Subcutaneous abdominal adipose tissue (tissue), 5 donors: ENCODE data around the gene AGAP9.
"Not testable (repeated sequence)": the region's sequence is repeated elsewhere in the genome, so short reads cannot be mapped to it uniquely, and the experiment has no call there.

ENCODE experiments used
- H3K27ac ChIP-seq: one replicate; pipeline ENCODE4 v1.7.0; 2013; ENCODE audit warnings: low read depth, mild to moderate bottlenecking, inconsistent platforms, low read length, moderate library complexity
- H3K27me3 ChIP-seq, 5 donors: one replicate each; pipeline ENCODE4 v1.7.0; 2013; ENCODE audit warnings: low read length in 5 of 5, inconsistent platforms in 1 of 5; ENCODE audit not compliant: control insufficient read depth in 5 of 5, insufficient read depth in 4 of 5
- H3K36me3 ChIP-seq, 5 donors: one replicate each; pipeline ENCODE4 v1.7.0; 2013; ENCODE audit warnings: low read length in 5 of 5; ENCODE audit not compliant: control insufficient read depth in 5 of 5, insufficient read depth in 5 of 5
- H3K4me1 ChIP-seq, 5 donors: one replicate each; pipeline ENCODE4 v1.7.0; 2013; ENCODE audit warnings: low read length in 5 of 5, mild to moderate bottlenecking in 3 of 5, moderate library complexity in 1 of 5; ENCODE audit not compliant: control insufficient read depth in 5 of 5, insufficient read depth in 5 of 5
- H3K4me3 ChIP-seq, 5 donors: one replicate each; pipeline ENCODE4 v1.7.0; 2013; ENCODE audit warnings: low read length in 5 of 5, low read depth in 1 of 5
- H3K9ac ChIP-seq, 5 donors: one replicate each; pipeline ENCODE4 v1.7.0; 2013; ENCODE audit warnings: low read length in 5 of 5, mild to moderate bottlenecking in 4 of 5, moderate library complexity in 3 of 5
- H3K9me3 ChIP-seq, 5 donors: one replicate each; pipeline ENCODE4 v1.7.0; 2013; ENCODE audit warnings: low read length in 5 of 5; ENCODE audit not compliant: control insufficient read depth in 5 of 5
- donor health status: healthy.
- donor health status: healthy.
- donor health status: healthy.
- donor health status: healthy.
- donor health status: healthy.

AGAP9 gene

GRCh38 chr10:47457826-47458225 is 65.6 kb downstream of the AGAP9 start:
- H3K27ac ChIP-seq, result no peak overlapping the region
- no peaks in the 10 kb centered on the region for H3K36me3 ChIP-seq
- peaks cover 0 to 2% (median 0%) of the 10 kb centered on the region in 5 donors for H3K27me3 ChIP-seq
- H3K4me3 ChIP-seq, result no peak overlapping the region
- H3K9ac ChIP-seq, result no peak overlapping the region
- no peaks in the 10 kb centered on the region for H3K9me3 ChIP-seq
- H3K4me1 ChIP-seq, result peaks cover 0 to 5% (median 0%) of the 10 kb centered on the region in 5 donors

- no peaks in the 10 kb centered on the region for H3K9me3 ChIP-seq
- H3K4me3 ChIP-seq, result no peak overlapping the region
- H3K27ac ChIP-seq, result no peak overlapping the region
- no peaks in the 10 kb centered on the region for H3K36me3 ChIP-seq
- H3K9ac ChIP-seq, result no peak overlapping the region
- peaks cover 0 to 2% (median 0%) of the 10 kb centered on the region in 5 donors for H3K27me3 ChIP-seq
- H3K4me1 ChIP-seq, result peaks cover 0 to 5% (median 0%) of the 10 kb centered on the region in 5 donors
These were observed 66.0 kb downstream of the AGAP9 start for GRCh38 chr10:47457528-47457820.

GRCh38 chr10:47456794-47457527 is 66.5 kb downstream of the AGAP9 start:
- no peaks in the 10 kb centered on the region for H3K36me3 ChIP-seq
- H3K27ac ChIP-seq, result no peak overlapping the region
- H3K9ac ChIP-seq, result no peak overlapping the region

GRCh38 chr10:47456079-47456785 is 67.2 kb downstream of the AGAP9 start:
- Histone ChIP-seq H3K36me3 (no peaks in the 10 kb centered on the region), H3K4me3 (no peak overlapping the region), H3K9me3 (no peaks in the 10 kb centered on the region), H3K27ac (no peak overlapping the region), H3K4me1 (peaks cover 0 to 5% (median 0%) of the 10 kb centered on the region in 5 donors), H3K9ac (no peak overlapping the region), H3K27me3 (peaks cover 0 to 5% (median 2%) of the 10 kb centered on the region in 5 donors)

More at GRCh38 chr10:47456794-47457527, 66.5 kb downstream of the AGAP9 start:
- Histone ChIP-seq H3K27me3 (peaks cover 0 to 5% (median 2%) of the 10 kb centered on the region in 5 donors), H3K4me1 (peaks cover 0 to 5% (median 0%) of the 10 kb centered on the region in 5 donors), H3K9me3 (no peaks in the 10 kb centered on the region), H3K4me3 (no peak overlapping the region)

- not testable (repeated sequence) for H3K9me3 ChIP-seq, H3K9ac ChIP-seq, H3K27ac ChIP-seq, H3K27me3 ChIP-seq, H3K4me3 ChIP-seq, H3K4me1 ChIP-seq, H3K36me3 ChIP-seq
These were observed 67.9 kb downstream of the AGAP9 start for GRCh38 chr10:47455350-47456078.

- Histone ChIP-seq H3K27me3 (peaks cover 0 to 5% (median 2%) of the 10 kb centered on the region in 5 donors), H3K9ac (no peak overlapping the region), H3K4me1 (peaks cover 0 to 5% (median 0%) of the 10 kb centered on the region in 5 donors), H3K36me3 (no peaks in the 10 kb centered on the region), H3K27ac (no peak overlapping the region), H3K4me3 (no peak overlapping the region), H3K9me3 (no peaks in the 10 kb centered on the region)
These were observed 68.7 kb downstream of the AGAP9 start for GRCh38 chr10:47454780-47455058.

- H3K9ac ChIP-seq, result no peak overlapping the region
- no peak overlapping the region for H3K4me3 ChIP-seq
- H3K27ac ChIP-seq, result no peak overlapping the region
- peaks cover 0 to 5% (median 0%) of the 10 kb centered on the region in 5 donors for H3K4me1 ChIP-seq
- peaks cover 0 to 5% (median 2%) of the 10 kb centered on the region in 5 donors for H3K27me3 ChIP-seq
- H3K36me3 ChIP-seq, result no peaks in the 10 kb centered on the region
- no peaks in the 10 kb centered on the region for H3K9me3 ChIP-seq
These were observed 69.2 kb downstream of the AGAP9 start for GRCh38 chr10:47454008-47454779.

- Histone ChIP-seq H3K9ac (no peak overlapping the region), H3K27me3 (peaks cover 0 to 5% (median 2%) of the 10 kb centered on the region in 5 donors), H3K4me1 (peaks cover 0 to 5% (median 0%) of the 10 kb centered on the region in 5 donors), H3K27ac (no peak overlapping the region), H3K9me3 (no peaks in the 10 kb centered on the region), H3K4me3 (no peak overlapping the region), H3K36me3 (no peaks in the 10 kb centered on the region)
These were observed 70.1 kb downstream of the AGAP9 start for GRCh38 chr10:47453141-47454007.

- H3K9me3 ChIP-seq, result no peaks in the 10 kb centered on the region
- H3K9ac ChIP-seq, result no peak overlapping the region
- H3K36me3 ChIP-seq, result no peaks in the 10 kb centered on the region
- H3K27ac ChIP-seq, result no peak overlapping the region
- H3K4me3 ChIP-seq, result no peak overlapping the region
- peaks cover 0 to 5% (median 2%) of the 10 kb centered on the region in 5 donors for H3K27me3 ChIP-seq
- H3K4me1 ChIP-seq, result peaks cover 0 to 5% (median 0%) of the 10 kb centered on the region in 5 donors
These were observed 70.8 kb downstream of the AGAP9 start for GRCh38 chr10:47452495-47453140.
